GM18858 (cell line): ENCODE measurements around the gene GPR89A.
"Not testable (repeated sequence)": the region's sequence is repeated elsewhere in the genome, so short reads cannot be mapped to it uniquely, and the experiment has no call there.

Source experiments
- ATAC-seq: cut with Tn5 transposase; IDR thresholded peaks from one replicate; pipeline ENCODE4 v1.9.1; 2021; ENCODE audit not compliant: unreplicated experiment

Gene GPR89A

DNA sequence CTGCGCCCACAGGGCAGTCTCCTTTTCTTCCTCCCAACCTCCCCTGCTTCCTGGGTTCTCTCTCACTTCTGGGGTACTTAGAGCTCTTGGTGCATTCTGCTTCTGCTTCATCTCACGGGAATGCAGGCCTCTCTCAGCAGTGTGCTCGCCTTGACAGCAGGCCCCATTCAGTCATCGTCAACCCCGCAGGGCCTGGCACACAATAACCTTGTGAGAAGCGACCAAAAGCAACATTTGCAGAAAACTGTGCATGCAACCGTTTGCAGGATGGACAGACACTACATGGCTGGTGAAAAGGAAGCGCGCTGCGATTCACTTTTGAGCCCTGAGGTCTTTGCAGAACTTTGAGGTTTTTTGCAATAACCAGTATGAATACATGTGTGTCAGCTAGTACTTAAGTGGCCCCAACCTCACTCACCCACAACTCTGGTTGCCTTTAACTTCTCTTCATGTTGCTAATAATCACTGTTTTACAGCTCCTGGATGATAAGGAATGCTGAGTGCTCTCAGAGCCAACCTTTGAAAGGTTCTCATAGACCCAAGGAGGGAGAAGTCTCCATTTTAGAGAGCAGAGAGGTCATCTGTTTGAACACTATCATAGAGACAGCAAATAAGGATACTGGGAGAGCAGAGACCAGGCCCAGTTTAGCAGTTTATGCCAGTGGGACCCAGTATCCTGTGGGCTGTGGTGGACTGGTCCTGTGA, 109.0 kb downstream of the GPR89A start:
- ATAC-seq = no peak

DNA sequence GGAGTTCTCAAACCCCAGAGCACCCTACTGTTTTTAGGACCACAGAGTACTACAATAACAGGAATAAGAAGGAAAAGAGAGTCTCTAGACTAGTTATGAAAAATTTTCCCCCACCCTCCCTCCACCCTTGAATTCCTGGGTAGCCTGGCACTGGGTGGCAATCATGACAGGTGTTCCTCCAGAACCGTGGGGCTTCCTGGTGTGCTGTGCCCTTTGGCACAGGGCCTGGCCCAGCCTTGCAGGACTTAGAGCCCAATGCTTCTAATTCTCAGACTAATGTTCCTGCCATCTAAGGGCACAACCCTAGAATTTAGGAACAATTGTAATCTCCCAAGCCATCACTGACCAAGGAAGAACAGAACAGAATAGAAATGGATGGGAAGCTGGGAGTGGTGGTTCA, 110.0 kb downstream of the GPR89A start:
- no peak for ATAC-seq

DNA sequence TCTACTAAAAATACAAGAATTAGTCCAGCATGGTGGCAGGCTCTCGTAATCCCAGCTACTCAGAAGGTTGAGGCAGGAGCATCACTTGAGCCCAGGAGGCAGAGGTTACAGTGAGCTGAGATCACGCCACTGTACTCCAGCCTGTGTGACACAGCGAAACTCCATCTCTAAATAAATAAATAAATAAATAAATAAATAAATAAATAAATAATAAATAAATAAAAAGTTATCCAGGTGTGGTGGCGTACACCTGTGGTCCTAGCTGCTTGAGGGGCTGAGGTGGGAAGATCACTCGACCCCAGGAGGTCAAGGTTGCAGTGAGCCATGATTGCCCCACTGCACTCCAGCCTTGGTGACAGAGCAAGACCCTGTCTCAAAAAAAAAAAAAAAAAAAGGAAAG, 110.7 kb downstream of the GPR89A start:
- ATAC-seq = not testable (repeated sequence)

DNA sequence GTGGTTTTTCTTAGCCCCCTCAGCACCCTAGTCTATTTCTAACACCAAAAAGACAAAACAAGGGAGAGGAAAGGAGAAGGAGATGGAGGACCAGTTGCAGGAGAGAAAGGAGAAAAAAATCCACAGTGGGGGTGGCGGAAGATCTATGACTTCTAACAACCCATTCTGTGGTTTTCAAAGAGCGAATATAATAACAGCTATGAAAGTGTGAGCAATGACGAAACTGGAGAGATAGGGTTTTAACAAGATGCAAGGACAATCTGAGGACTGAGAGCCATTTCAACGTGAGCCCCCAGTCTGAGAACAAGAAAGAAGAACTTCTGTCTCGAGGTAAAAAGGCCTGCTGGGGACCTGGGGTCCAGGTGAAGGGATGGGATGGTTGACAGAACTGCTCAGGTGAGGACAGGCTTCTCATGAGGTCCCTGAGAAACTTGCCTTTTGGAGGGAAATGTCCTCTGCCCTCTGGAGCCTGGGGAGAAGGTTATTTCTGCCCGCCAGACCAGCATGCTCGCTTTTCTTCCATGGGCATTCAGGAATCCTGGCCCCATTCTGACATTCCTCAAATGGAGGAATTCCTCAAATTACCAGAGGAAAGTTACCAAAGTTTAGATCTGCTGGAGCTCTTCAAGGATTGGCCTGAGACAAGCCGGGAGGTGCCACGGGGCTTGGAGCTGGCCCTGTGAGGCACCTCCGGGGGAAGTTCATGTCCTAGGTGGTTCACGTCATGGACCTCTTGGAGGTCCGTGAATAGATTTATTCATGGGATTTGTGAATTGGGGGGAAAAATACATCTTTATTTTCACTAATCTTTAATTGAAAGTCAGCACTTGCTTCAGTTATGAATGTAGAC, 111.7 kb downstream of the GPR89A start, which contains the start of gene CD160:
TSS of gene CD160 (plus strand) at position 270 of the 850 bp plus-strand sequence. CDS start 8,829 bp downstream, outside the sequence.
- no peak for ATAC-seq
